ENCODE data around the gene GRIPAP1.

GRCh38 chrX:49002091-49002935 is at the start of gene GRIPAP1:
- TF ChIP-seq POLR2A (IDR thresholded peaks at IDR 0.05; ENCODE audit: low read depth, low read length), result peak; percentile 83
- peak; percentile 98 for TF ChIP-seq TAF1 (IDR thresholded peaks at IDR 0.05; ENCODE audit: low read depth, low read length)

All from GM12891 (cell line).